Measurements from ENCODE around the gene RP9. TPM values are rescaled to one million over a fixed set of nuclear protein-coding genes. Genes with fewer than 3 reads are reported as not detected.

The RP9 gene
- total RNA-seq, 1 experiment from 2014 or later: 16.2 TPM

DNA sequence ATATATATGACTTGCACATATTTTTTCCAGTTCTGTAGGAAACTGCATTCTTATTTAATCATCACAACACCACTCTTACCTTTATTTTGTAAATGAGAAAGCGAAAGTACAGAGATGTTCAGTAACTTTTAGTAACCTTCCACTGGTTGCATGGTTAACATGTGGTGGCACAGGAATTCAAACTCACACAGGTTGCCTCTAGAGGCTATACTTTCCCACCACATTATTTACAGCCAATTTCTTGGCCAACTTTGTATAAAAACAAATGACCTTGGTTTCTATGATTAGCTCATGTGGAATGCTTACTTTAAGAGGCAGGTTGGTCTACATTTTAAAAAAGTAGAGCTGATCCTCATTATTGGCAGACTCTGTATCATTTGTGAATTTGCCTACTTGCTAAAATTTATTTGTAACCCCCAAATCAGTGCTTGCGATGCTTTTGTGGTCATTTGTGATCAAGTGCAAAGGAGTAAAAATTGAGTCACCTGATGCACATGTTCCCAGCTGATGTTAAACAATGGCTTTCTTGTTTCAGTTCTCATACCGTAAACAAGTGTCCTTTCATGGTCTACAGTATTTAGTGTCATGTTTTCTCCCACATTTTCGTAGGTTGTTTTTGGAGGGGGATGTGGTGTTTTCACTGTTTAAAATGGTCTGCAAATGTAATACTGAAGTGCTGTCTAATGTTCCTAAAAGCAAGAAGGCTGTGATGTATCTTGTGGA, 35.0 kb upstream of the RP9 start:
- no peaks in the 10 kb centered on the region for H3K27me3 ChIP-seq (ENCODE audit: insufficient read depth, low read length)
- H3K18ac ChIP-seq (ENCODE audit: insufficient read length, low read depth, low read length): no peak overlapping the region
- no peak overlapping the region for H3K4me2 ChIP-seq (ENCODE audit: insufficient read depth, insufficient read length, low read length)
- no peaks in the 10 kb centered on the region for H3K9me3 ChIP-seq (ENCODE audit: control insufficient read depth, low read depth, low read length)
- no peaks in the 10 kb centered on the region; the same call in 1 of the 2 replicates for H3K4me1 ChIP-seq (ENCODE audit: insufficient read depth, low read length)
- Mint-ChIP-seq H3K27ac (no peak overlapping the region), H3K36me3 (ENCODE audit: insufficient read depth in 1 of 3, low read depth in 3 of 3) (peaks cover 2 to 12% (median 4%) of the 10 kb centered on the region in 3 experiments; a peak in 5 of 7 replicates), H3K27me3 (ENCODE audit: low read depth) (no peaks in the 10 kb centered on the region; the same call in 1 of the 2 replicates), H3K9me3 (peaks cover 8 to 14% of the 10 kb centered on the region in 2 experiments; a peak in 4 of 5 replicates), H3K4me1 (peaks cover 14 to 16% of the 10 kb centered on the region in 2 experiments), H3K4me3 (no peak overlapping the region)
- no peak overlapping the region for H2BK12ac ChIP-seq (ENCODE audit: insufficient read length, low read depth, low read length)
- H4K5ac ChIP-seq (ENCODE audit: insufficient read length, low read depth, low read length): no peak overlapping the region
- no peak for DNase-seq
- H2BK120ac ChIP-seq (ENCODE audit: low read depth, low read length, poor library complexity, severe bottlenecking): no peak overlapping the region
- no peak overlapping the region for H4K8ac ChIP-seq (replicated peaks; ENCODE audit: insufficient read length, low read depth, low read length)
- no peaks in the 10 kb centered on the region for H3K79me2 ChIP-seq (ENCODE audit: insufficient read depth, low read length)
- H3K23me2 ChIP-seq (ENCODE audit: insufficient read length, low read depth, low read length, poor library complexity, severe bottlenecking): no peaks in the 10 kb centered on the region
- no peak overlapping the region for H3K27ac ChIP-seq (ENCODE audit: insufficient read length, low read depth, low read length)
- no peak overlapping the region for H2AK5ac ChIP-seq (ENCODE audit: insufficient read length, low read length)
- no peaks in the 10 kb centered on the region for H3K79me1 ChIP-seq (ENCODE audit: insufficient read depth, low read depth, low read length, poor library complexity, severe bottlenecking)
- H3K56ac ChIP-seq (ENCODE audit: insufficient read length, low read depth, low read length): no peak overlapping the region
- WGBS (ENCODE audit: extremely low coverage, insufficient read length, low lambda C conversion rate): no CpG with 5 or more reads among the region's 4 CpGs
- no peak overlapping the region for H4K91ac ChIP-seq (ENCODE audit: insufficient read length, low read depth, low read length)
- H2BK15ac ChIP-seq (ENCODE audit: low read depth, low read length): no peak overlapping the region
- TF ChIP-seq, protein P1, sequence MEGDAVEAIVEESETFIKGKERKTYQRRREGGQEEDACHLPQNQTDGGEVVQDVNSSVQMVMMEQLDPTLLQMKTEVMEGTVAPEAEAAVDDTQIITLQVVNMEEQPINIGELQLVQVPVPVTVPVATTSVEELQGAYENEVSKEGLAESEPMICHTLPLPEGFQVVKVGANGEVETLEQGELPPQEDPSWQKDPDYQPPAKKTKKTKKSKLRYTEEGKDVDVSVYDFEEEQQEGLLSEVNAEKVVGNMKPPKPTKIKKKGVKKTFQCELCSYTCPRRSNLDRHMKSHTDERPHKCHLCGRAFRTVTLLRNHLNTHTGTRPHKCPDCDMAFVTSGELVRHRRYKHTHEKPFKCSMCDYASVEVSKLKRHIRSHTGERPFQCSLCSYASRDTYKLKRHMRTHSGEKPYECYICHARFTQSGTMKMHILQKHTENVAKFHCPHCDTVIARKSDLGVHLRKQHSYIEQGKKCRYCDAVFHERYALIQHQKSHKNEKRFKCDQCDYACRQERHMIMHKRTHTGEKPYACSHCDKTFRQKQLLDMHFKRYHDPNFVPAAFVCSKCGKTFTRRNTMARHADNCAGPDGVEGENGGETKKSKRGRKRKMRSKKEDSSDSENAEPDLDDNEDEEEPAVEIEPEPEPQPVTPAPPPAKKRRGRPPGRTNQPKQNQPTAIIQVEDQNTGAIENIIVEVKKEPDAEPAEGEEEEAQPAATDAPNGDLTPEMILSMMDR (conservative IDR thresholded peaks at IDR 0.05): no peak
- H3K14ac ChIP-seq (ENCODE audit: insufficient read depth, low read length): no peak overlapping the region
- no peak overlapping the region for H3K9ac ChIP-seq (ENCODE audit: extremely low read depth, insufficient read length, low read length)
- no peaks in the 10 kb centered on the region for H4K20me1 ChIP-seq (ENCODE audit: control insufficient read depth, insufficient read depth, insufficient read length)
- no peak overlapping the region for H2BK5ac ChIP-seq (ENCODE audit: insufficient read length, low read length)
- H2BK20ac ChIP-seq (ENCODE audit: low read depth, low read length, poor library complexity, severe bottlenecking): no peak overlapping the region
- no peak overlapping the region for H3T11ph ChIP-seq (ENCODE audit: low read length)
- H3K23ac ChIP-seq (ENCODE audit: insufficient read length, low read depth, low read length): no peak overlapping the region
- H2AFZ ChIP-seq (ENCODE audit: low read length): no peak overlapping the region
- no peak overlapping the region for H3K4ac ChIP-seq (ENCODE audit: low read depth, low read length)

Data from H9 (cell line).